ENCODE data around the gene CCDC146. TPM values are rescaled to one million over a fixed set of nuclear protein-coding genes. Genes with fewer than 3 reads are reported as not detected.

The CCDC146 gene
- total RNA-seq, 1 donor from 2014 or later, result 3.2 TPM

DNA sequence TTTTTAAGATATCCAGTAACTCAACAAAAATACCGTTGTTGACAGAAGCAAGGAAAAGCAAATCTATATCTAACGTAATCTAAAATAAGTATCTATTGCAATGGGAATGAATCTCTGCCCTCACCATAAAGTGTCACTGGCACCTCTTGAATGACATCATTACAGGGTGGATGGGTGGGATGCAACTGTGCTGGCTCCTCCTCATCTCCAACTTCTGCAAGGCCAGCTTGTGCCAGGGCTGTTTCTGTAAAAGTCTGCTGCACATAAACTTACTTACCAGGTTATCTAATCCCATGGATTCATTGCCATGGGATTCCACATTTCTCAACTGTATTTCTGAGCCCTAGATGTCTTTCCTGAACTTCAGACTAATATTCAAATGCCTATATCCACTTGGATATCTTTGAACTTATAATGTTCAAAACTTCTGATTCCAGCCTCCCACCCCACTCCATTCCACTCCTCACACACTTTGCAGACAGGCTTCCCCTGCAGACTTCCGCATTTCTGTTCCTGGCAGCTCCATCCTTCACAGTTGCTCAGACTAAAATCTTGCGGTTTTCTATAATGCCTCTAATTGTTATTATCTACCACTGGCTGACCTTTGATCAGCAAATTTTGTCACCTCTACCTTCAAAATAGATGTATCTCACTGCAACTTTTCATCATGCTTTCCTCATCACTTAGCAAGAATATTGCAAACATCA is 66.5 kb downstream of the CCDC146 start:
- Mint-ChIP-seq H3K9me3 (no peaks in the 10 kb centered on the region), H3K4me1 (no peaks in the 10 kb centered on the region), H3K36me3 (ENCODE audit: low read depth) (no peaks in the 10 kb centered on the region), H3K4me3 (no peak overlapping the region), H3K27ac (ENCODE audit: unreplicated experiment) (no peak overlapping the region), H3K27me3 (ENCODE audit: low read depth) (no peaks in the 10 kb centered on the region)
- no peak for DNase-seq (ENCODE audit: low read depth, low spot score)
- TF ChIP-seq, protein P1, sequence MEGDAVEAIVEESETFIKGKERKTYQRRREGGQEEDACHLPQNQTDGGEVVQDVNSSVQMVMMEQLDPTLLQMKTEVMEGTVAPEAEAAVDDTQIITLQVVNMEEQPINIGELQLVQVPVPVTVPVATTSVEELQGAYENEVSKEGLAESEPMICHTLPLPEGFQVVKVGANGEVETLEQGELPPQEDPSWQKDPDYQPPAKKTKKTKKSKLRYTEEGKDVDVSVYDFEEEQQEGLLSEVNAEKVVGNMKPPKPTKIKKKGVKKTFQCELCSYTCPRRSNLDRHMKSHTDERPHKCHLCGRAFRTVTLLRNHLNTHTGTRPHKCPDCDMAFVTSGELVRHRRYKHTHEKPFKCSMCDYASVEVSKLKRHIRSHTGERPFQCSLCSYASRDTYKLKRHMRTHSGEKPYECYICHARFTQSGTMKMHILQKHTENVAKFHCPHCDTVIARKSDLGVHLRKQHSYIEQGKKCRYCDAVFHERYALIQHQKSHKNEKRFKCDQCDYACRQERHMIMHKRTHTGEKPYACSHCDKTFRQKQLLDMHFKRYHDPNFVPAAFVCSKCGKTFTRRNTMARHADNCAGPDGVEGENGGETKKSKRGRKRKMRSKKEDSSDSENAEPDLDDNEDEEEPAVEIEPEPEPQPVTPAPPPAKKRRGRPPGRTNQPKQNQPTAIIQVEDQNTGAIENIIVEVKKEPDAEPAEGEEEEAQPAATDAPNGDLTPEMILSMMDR (conservative IDR thresholded peaks at IDR 0.05), result no peak

DNA sequence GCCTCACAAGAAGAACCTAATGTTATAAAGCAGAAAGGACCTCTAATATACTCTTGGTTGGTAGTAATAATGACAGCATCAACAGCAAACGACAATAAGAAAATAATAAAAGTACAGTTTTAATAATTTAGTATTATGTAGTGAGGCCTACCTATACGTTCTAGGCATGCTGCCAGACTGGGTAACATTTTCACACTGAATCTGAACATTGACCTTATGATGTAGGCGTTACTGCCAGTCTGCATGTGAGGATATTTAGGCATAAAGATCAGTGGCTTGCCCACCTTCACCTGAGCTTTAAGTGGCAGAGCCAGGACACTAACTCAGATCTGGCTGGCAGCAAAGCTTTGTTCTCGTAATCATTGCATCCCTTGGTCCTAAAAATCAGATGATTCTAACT is 74.7 kb downstream of the CCDC146 start:
- TF ChIP-seq, protein P1 (conservative IDR thresholded peaks at IDR 0.05), result no peak
- DNase-seq (ENCODE audit: low read depth, low spot score), result no peak
- Mint-ChIP-seq H3K36me3 (ENCODE audit: low read depth) (no peaks in the 10 kb centered on the region), H3K4me1 (peaks cover 5% of the 10 kb centered on the region), H3K27me3 (ENCODE audit: low read depth) (peaks cover 14% of the 10 kb centered on the region), H3K27ac (ENCODE audit: unreplicated experiment) (no peak overlapping the region), H3K4me3 (no peak overlapping the region), H3K9me3 (no peaks in the 10 kb centered on the region)

DNA sequence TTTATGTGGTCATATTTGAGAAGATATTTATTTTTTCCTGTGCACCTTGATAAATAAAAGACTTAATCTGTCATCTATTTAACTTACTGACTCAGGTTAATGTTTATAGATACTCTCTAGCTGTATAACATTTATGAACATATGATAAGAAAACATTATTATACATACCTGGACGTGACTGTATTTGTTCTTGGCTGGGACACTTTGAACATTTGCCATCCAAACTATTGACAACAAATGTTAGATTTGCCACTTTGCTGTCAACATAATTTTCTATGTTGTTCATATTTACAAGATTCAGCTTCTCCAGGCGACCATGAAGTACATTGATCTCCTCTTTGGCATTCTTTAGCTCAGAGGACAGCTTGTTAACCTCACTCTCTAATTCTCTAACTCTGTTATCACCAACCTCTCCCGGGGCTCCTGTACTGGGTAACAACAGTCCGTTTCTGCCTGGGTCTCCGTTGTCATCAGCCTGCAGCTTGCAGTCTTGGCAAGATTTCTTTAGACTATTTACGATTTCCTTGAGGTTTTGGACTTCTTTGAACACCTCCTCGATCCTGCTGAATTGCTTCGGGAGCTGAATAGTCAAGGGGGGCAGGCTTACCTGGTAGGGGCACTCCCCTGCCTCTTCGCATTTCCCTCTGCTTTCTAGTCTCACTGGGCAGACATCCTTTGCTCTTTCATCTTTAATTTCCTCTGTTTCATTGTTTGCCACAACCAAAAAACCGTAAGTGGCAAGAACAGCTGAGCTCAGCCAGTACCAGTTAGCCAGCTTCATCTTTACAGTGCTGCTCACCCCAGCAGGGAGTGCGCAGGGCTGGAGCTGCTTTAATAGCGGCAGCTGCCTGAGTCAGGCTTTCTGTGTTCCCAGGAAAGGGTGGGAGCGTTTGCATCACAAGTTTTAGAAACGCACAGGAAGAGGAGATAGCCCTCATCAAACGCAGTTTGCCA is 76.9 kb downstream of the CCDC146 start, which contains the start of gene FGL2:
TSS of gene FGL2 (minus strand) at position 807 of the 954 bp plus-strand sequence. CDS start at position 781, 26 bp downstream.
- H3K27ac Mint-ChIP-seq (ENCODE audit: unreplicated experiment), result no peak within 1 kb of the TSS
- H3K4me3 Mint-ChIP-seq, result no peak within 1 kb of the TSS

DNA sequence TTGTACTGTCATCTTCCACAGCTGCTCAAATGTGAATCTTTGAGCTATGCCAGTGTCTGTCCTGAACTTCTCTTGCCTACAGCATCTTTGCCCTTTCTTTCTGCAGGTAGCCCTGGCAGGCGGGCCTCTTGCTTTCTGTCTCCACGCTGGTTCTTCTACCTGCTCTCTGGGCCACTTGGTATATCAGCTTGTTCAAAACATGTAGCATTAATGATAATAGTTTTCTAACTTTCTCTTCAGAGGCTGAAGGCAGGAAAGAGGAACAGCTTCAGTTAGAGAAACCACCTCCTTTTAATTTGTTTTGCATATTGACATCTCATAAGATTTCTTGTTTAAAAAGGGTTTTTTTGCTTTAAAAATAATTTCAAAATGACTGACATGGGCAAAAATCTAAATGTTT is 78.1 kb downstream of the CCDC146 start:
- DNase-seq (ENCODE audit: low read depth, low spot score), result no peak
- no peaks in the 10 kb centered on the region for H3K36me3 Mint-ChIP-seq (ENCODE audit: low read depth)
- H3K4me3 Mint-ChIP-seq, result no peak overlapping the region
- H3K9me3 Mint-ChIP-seq, result no peaks in the 10 kb centered on the region
- peaks cover 14% of the 10 kb centered on the region for H3K27me3 Mint-ChIP-seq (ENCODE audit: low read depth)
- TF ChIP-seq, protein P1 (conservative IDR thresholded peaks at IDR 0.05), result no peak
- H3K4me1 Mint-ChIP-seq, result peaks cover 5% of the 10 kb centered on the region
- H3K27ac Mint-ChIP-seq (ENCODE audit: unreplicated experiment), result no peak overlapping the region

More for the DNA sequence above, 76.9 kb downstream of the CCDC146 start, which contains the start of gene FGL2:
- H3K27me3 Mint-ChIP-seq (ENCODE audit: low read depth), result peaks cover 14% of the 10 kb centered on the region
- H3K36me3 Mint-ChIP-seq (ENCODE audit: low read depth), result no peaks in the 10 kb centered on the region
- DNase-seq (ENCODE audit: low read depth, low spot score), result no peak
- TF ChIP-seq, protein P1 (conservative IDR thresholded peaks at IDR 0.05), result no peak
- peaks cover 5% of the 10 kb centered on the region for H3K4me1 Mint-ChIP-seq
- H3K9me3 Mint-ChIP-seq, result no peaks in the 10 kb centered on the region

DNA sequence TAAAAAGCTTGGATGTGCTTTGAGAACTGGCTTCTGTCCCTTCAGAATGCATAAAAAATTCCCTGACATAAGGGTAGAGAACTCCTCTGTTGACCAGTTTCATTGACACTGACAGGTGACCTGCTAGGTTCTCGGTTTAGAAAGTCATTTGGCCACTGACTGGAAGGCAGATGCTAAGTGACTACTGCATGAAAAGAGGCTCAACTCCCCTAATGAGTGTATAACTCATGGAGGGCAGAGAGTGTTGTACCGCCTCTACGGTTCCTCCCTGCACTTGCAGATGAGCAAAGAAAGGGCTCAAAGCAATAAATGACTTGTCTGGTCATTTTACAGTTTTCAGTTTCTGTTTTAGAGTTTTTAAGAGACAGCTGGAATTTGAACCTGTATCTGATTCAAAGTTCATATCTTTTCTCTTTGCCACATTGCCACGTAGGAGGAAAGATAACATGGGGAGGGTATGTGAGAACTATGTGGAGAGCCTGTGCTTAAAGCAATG is 80.1 kb downstream of the CCDC146 start:
- no peak for DNase-seq (ENCODE audit: low read depth, low spot score)
- H3K27me3 Mint-ChIP-seq (ENCODE audit: low read depth), result peaks cover 14% of the 10 kb centered on the region
- H3K27ac Mint-ChIP-seq (ENCODE audit: unreplicated experiment), result no peak overlapping the region
- H3K4me1 Mint-ChIP-seq, result peaks cover 5% of the 10 kb centered on the region
- H3K36me3 Mint-ChIP-seq (ENCODE audit: low read depth), result no peaks in the 10 kb centered on the region
- H3K9me3 Mint-ChIP-seq, result no peaks in the 10 kb centered on the region
- no peak overlapping the region for H3K4me3 Mint-ChIP-seq
- TF ChIP-seq, protein P1 (conservative IDR thresholded peaks at IDR 0.05), result no peak
